Body of pancreas (tissue), 4 donors: ENCODE measurements around the gene C11orf91.

Source experiments
- CTCF ChIP-seq, 7 experiments: fragments of 450-650 bp in 4 of 7; fragments of 200-600 bp in 3 of 7; sonication (generic) in 3 of 7; IDR thresholded peaks; one replicate each; pipeline ENCODE4 v1.5.1; 2016 to 2019; ENCODE audit warnings: antibody characterized with exemption in 7 of 7
- POLR2A ChIP-seq, 3 donors: fragments of 450-650 bp; IDR thresholded peaks; one replicate each; pipeline ENCODE4 v1.6.1; 2016; ENCODE audit warnings: antibody characterized with exemption in 3 of 3, mild to moderate bottlenecking in 2 of 3

DNA sequence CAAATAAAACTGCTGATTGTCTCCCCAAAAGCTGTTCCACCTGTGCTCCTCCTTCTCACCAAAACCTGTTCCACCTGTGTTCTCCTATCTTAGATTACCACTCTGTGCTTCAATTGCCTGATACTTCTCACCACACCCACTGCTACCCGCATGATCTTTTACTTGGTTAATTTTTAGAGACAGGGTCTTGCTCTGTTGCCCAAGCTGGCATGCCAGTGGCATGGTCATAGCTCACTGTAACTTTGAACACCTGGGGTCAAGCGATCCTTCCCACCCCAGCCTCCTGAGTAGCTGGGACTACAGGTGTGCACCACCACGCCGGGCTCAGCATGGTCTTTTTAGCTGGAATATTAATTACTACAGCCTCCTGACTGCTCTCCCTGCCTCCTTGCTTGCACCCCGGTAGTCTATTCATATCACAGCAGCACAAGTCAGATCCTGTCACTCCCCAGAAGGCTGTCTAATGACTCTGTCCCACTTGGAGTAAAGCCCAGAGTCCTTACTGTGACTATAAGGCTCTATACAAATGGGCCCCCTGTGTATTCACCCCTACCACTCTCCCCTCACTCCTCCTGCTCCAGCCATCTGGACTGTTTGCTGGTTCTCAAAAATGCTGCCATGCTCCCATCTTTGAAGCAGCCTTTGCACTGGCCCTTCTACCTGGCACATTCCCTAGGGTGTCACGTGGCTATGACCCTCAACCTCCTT lies 3.5 kb downstream of the C11orf91 start:
- TF ChIP-seq CTCF (IDR thresholded peaks at IDR 0.05): no peak
- TF ChIP-seq POLR2A (IDR thresholded peaks at IDR 0.05): no peak
